ENCODE data around the gene CRTC3.

DNA sequence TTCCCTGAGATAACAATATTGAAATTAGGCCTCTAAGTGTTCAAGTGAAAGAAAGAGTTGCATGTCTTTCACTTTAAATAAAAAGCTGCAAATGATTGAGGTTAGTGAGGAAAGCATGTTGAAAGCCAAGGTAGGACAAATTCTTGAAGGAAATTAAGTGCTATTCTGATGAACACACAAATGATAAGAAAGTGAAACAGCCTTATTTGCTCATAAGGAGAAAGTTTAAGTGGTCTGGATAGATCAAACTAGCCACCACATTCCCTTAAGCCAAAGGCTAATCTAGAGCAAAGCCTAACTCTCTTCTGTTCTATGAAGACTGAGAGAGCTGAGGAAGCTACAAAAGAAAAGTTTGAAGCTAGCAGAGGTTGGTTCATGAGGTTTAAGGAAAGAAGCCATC lies 36.1 kb downstream of the CRTC3 start:
- no peak for TF ChIP-seq CTCF (IDR thresholded peaks at IDR 0.05)
- TF ChIP-seq TCF7L2 (IDR thresholded peaks at IDR 0.05; ENCODE audit: low read depth, low read length): no peak
- no peak for TF ChIP-seq POLR2AphosphoS5 (IDR thresholded peaks at IDR 0.05; ENCODE audit: low read depth, low read length)
- TF ChIP-seq, protein P1, sequence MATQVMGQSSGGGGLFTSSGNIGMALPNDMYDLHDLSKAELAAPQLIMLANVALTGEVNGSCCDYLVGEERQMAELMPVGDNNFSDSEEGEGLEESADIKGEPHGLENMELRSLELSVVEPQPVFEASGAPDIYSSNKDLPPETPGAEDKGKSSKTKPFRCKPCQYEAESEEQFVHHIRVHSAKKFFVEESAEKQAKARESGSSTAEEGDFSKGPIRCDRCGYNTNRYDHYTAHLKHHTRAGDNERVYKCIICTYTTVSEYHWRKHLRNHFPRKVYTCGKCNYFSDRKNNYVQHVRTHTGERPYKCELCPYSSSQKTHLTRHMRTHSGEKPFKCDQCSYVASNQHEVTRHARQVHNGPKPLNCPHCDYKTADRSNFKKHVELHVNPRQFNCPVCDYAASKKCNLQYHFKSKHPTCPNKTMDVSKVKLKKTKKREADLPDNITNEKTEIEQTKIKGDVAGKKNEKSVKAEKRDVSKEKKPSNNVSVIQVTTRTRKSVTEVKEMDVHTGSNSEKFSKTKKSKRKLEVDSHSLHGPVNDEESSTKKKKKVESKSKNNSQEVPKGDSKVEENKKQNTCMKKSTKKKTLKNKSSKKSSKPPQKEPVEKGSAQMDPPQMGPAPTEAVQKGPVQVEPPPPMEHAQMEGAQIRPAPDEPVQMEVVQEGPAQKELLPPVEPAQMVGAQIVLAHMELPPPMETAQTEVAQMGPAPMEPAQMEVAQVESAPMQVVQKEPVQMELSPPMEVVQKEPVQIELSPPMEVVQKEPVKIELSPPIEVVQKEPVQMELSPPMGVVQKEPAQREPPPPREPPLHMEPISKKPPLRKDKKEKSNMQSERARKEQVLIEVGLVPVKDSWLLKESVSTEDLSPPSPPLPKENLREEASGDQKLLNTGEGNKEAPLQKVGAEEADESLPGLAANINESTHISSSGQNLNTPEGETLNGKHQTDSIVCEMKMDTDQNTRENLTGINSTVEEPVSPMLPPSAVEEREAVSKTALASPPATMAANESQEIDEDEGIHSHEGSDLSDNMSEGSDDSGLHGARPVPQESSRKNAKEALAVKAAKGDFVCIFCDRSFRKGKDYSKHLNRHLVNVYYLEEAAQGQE (IDR thresholded peaks at IDR 0.05; ENCODE audit: insufficient read depth in 1 of 2, low read depth in 2 of 2, low read length in 1 of 2): no peak

Data from Panc1 (cell line).